ENCODE results near the gene KMT2B.

The KMT2B gene

DNA sequence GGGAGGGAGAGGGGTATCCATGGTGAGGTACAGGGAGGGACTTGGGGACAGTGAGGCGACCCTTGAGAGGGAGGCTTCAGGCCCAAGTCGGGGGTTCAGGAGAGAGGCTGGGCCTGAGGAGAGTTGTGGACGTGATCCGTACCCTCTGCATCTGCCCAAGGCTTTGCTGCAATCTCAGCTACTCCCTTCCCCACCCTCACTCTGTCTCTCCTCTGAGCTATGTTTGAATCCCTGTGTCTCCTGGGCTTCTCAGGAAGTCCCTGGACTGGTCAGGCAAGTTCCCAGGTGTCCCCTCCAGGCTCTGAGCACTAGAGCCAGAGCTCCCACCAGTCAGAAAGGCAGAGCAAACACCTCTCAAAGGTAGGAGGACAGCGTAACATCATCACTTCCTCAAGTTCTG is 32.4 kb downstream of the KMT2B start:
- TF ChIP-seq, protein P1, sequence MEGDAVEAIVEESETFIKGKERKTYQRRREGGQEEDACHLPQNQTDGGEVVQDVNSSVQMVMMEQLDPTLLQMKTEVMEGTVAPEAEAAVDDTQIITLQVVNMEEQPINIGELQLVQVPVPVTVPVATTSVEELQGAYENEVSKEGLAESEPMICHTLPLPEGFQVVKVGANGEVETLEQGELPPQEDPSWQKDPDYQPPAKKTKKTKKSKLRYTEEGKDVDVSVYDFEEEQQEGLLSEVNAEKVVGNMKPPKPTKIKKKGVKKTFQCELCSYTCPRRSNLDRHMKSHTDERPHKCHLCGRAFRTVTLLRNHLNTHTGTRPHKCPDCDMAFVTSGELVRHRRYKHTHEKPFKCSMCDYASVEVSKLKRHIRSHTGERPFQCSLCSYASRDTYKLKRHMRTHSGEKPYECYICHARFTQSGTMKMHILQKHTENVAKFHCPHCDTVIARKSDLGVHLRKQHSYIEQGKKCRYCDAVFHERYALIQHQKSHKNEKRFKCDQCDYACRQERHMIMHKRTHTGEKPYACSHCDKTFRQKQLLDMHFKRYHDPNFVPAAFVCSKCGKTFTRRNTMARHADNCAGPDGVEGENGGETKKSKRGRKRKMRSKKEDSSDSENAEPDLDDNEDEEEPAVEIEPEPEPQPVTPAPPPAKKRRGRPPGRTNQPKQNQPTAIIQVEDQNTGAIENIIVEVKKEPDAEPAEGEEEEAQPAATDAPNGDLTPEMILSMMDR (IDR thresholded peaks at IDR 0.05; ENCODE audit: low read depth, low read length) = no peak
- no peak for DNase-seq
- Histone ChIP-seq H3K4me3 (ENCODE audit: low read depth, low read length) (no peak overlapping the region), H3K9me3 (ENCODE audit: severe bottlenecking) (no peaks in the 10 kb centered on the region), H3K36me3 (peaks cover 23% of the 10 kb centered on the region), H3K27ac (no peak overlapping the region), H3K27me3 (ENCODE audit: insufficient read depth, low read depth, severe bottlenecking) (no peaks in the 10 kb centered on the region)

DNA sequence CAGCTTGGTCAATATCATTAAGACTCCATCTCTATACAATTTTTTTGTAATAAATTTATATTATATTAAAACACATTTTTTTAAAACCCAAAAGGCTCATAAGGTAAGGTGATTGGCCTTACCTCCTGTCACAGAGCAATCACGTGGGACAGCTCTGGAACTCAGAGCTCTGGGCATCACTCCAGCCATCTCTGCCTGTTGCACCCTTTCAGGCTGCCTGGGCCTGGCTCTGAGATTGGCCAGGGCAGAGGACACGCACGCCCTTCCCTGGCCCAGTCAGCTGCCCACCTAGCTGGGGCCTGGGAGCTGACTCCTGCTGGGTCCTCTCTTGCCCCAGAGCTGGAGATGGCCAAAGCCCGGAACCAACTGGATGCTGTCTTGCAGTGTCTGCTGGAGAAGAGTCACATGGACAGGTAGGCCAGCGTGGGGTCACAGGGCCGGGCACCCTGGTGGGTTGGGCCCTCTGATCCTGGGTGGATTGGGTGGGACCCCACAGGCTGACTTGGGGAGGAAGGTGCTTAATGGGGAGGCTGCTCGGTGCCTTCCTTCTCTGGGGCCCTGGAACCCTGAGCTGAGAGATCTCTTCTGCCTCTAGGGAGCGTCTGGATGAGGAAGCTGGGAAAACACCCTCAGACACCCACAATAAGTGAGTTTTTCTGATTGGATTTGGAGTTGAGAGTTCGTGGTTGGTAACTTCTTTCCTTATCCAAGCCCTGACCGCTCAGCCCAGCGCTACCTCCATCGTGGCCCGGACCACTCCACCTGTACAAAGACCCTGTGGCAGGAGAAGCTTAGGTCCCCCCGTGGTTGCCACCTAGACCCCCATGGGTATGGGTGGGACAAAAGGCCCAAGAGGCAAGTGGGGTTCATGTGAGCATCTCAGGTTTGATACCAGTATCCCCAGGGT is 34.3 kb downstream of the KMT2B start:
- no peak for DNase-seq
- TF ChIP-seq, protein P1 (IDR thresholded peaks at IDR 0.05; ENCODE audit: low read depth, low read length) = no peak
- no peak overlapping the region for H3K27ac ChIP-seq
- H3K9me3 ChIP-seq (ENCODE audit: severe bottlenecking) = no peaks in the 10 kb centered on the region
- no peaks in the 10 kb centered on the region for H3K27me3 ChIP-seq (ENCODE audit: insufficient read depth, low read depth, severe bottlenecking)
- H3K36me3 ChIP-seq = peaks cover 23% of the 10 kb centered on the region
- H3K4me3 ChIP-seq (ENCODE audit: low read depth, low read length) = no peak overlapping the region

DNA sequence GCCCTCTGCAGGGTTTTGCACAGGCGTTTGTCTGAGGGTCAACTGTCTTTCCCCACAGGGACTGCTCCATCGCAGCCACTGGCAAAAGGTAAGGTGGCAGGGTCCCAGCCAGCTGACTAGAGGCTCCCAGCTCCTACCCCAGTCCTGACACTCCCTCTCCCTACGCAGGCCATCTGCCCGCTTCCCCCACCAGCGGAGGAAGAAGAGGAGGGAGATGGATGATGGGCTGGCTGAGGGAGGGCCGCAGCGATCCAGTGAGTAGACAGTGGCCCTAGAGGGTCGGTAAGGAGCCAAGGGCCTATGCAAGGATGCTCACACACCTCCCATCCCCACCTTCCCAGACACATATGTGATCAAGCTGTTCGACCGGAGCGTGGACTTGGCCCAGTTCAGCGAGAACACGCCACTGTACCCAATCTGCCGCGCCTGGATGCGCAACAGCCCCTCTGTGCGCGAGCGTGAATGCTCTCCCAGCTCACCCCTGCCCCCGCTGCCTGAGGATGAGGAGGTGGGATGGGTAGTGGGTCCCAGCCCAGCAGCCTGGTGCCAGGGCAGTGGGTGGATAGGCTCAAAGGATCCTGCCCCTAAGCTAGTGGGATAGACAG is 35.0 kb downstream of the KMT2B start:
- Histone ChIP-seq H3K27me3 (ENCODE audit: insufficient read depth, low read depth, severe bottlenecking) (no peaks in the 10 kb centered on the region), H3K36me3 (peaks cover 23% of the 10 kb centered on the region), H3K9me3 (ENCODE audit: severe bottlenecking) (no peaks in the 10 kb centered on the region), H3K27ac (no peak overlapping the region; the same call in 1 of the 2 replicates), H3K4me3 (ENCODE audit: low read depth, low read length) (no peak overlapping the region)
- DNase-seq = no peak
- TF ChIP-seq, protein P1 (IDR thresholded peaks at IDR 0.05; ENCODE audit: low read depth, low read length) = no peak

DNA sequence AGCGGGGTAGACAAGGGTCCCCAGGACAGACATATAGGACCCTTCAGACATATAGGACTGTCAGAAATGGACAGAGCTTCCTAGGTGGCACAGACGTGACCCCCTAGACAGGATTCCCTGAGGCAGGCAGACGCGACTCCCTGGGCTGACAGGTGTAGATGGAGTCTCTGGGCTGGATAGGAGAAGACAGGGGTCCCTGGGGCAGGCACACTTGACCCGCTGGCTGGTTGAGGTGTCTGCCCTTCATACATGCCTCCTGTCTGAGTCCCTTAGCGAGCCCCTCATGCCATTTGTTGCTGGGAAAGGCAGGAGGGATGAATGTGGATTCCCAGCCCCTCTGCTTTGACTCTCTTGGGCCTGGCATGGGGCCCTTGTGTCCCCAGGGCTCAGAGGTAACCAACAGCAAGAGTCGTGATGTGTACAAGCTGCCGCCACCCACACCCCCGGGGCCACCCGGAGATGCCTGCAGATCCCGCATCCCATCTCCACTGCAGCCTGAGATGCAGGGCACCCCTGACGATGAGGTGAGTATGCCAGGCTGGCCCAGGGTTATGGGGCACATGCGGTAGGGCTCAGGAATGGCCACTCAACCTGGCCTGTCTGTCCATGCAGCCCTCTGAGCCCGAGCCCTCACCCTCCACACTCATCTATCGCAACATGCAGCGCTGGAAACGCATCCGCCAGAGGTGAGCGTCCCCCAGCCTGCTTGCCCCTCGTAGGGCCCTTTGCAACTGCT is 36.0 kb downstream of the KMT2B start:
- Histone ChIP-seq H3K36me3 (peaks cover 26% of the 10 kb centered on the region), H3K27me3 (ENCODE audit: insufficient read depth, low read depth, severe bottlenecking) (no peaks in the 10 kb centered on the region), H3K27ac (peak overlapping the region; percentile 97; the same call in 1 of the 2 replicates), H3K4me3 (ENCODE audit: low read depth, low read length) (no peak overlapping the region), H3K9me3 (ENCODE audit: severe bottlenecking) (no peaks in the 10 kb centered on the region)
- no peak for DNase-seq
- TF ChIP-seq, protein P1 (IDR thresholded peaks at IDR 0.05; ENCODE audit: low read depth, low read length) = no peak

DNA sequence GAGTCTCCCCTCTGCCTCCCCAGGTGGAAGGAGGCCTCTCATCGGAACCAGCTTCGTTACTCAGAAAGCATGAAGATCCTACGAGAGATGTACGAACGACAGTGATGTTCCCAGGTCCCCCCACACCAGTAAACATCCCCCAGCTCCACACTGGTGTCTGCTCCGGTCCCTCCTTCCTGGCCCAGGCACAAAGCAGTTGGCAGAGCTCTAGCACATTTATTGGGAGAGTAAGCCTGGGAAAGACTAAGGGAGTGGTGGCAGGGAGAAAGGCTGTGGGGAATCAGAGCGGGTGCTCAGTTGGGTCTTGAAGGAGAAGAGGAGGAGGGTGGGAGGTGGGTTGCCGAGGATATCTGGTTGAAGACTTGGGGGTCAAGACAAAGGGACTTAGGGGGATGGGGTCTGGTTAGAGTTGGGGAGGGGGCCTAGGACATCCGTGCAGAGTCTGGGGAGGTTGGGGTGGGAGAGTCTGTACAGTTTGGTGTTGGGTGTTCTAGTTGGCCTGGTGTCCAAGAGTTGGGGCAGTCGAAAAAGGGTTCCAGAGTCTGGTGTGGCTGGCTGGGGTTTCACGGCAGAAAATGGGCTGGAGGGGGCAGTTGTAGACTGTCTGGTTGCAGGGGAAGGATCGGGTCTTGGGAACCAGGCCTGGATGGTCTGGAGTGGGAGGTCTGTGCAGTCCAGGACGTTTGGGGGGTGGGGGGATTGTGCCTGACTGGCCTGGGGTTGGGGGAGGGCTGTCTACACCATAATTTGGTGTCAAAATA is 36.7 kb downstream of the KMT2B start:
- TF ChIP-seq, protein P1 (IDR thresholded peaks at IDR 0.05; ENCODE audit: low read depth, low read length) = no peak
- no peaks in the 10 kb centered on the region for H3K27me3 ChIP-seq (ENCODE audit: insufficient read depth, low read depth, severe bottlenecking)
- peaks cover 27% of the 10 kb centered on the region for H3K36me3 ChIP-seq
- H3K9me3 ChIP-seq (ENCODE audit: severe bottlenecking) = no peaks in the 10 kb centered on the region
- peak overlapping the region; percentile 97 for H3K27ac ChIP-seq
- no peak for DNase-seq
- no peak overlapping the region for H3K4me3 ChIP-seq (ENCODE audit: low read depth, low read length)

Data from WERI-Rb-1 (cell line).